NCI-H526 treated with DMSO at 0.1 percent for 48 hours (cell line): ENCODE data around the gene DDX53.

Experiments used
- DNase-seq: peaks from one replicate; lab custom pipeline; 2025; lab: John Stamatoyannopoulos, UW

DDX53 gene

GRCh38 chrX:23052324-23052723, 52.6 kb downstream of the DDX53 start:
- no peak for DNase-seq
